ENCODE measurements around the gene CDHR2.
"Not testable (repeated sequence)": the region's sequence is repeated elsewhere in the genome, so short reads cannot be mapped to it uniquely, and the experiment has no call there.

The CDHR2 gene

GRCh38 chr5:176589039-176589769, 40.1 kb downstream of the CDHR2 start:
- no peak for DNase-seq (ENCODE audit: low read depth, low spot score)
- H3K4me3 ChIP-seq (ENCODE audit: low read length) = no peak overlapping the region

- H3K4me3 ChIP-seq (ENCODE audit: low read length) = no peak overlapping the region
- no peak for DNase-seq (ENCODE audit: low read depth, low spot score)
These were observed 41.0 kb downstream of the CDHR2 start for GRCh38 chr5:176590035-176590717.

GRCh38 chr5:176591667-176592066, 42.5 kb downstream of the CDHR2 start:
- H3K4me3 ChIP-seq (ENCODE audit: low read length); DNase-seq (ENCODE audit: low read depth, low spot score): not testable (repeated sequence)

GRCh38 chr5:176592573-176592972, 43.4 kb downstream of the CDHR2 start:
- H3K4me3 ChIP-seq (ENCODE audit: low read length) = no peak overlapping the region
- no peak for DNase-seq (ENCODE audit: low read depth, low spot score)

- H3K4me3 ChIP-seq (ENCODE audit: low read length) = no peak overlapping the region
- no peak for DNase-seq (ENCODE audit: low read depth, low spot score)
These were observed 44.2 kb downstream of the CDHR2 start for GRCh38 chr5:176593273-176593869.

GRCh38 chr5:176594554-176594953, 45.4 kb downstream of the CDHR2 start:
- no peak overlapping the region for H3K4me3 ChIP-seq (ENCODE audit: low read length)
- DNase-seq (ENCODE audit: low read depth, low spot score) = no peak

GRCh38 chr5:176595386-176595943, 46.3 kb downstream of the CDHR2 start:
- no peak overlapping the region for H3K4me3 ChIP-seq (ENCODE audit: low read length)
- no peak for DNase-seq (ENCODE audit: low read depth, low spot score)

- no peak for DNase-seq (ENCODE audit: low read depth, low spot score)
- H3K4me3 ChIP-seq (ENCODE audit: low read length) = peak overlapping the region; percentile 9; the same call in 1 of the 2 replicates
These were observed 47.0 kb downstream of the CDHR2 start for GRCh38 chr5:176596069-176596644.

- DNase-seq (ENCODE audit: low read depth, low spot score) = no peak
- peak overlapping the region; percentile 9; the same call in 1 of the 2 replicates for H3K4me3 ChIP-seq (ENCODE audit: low read length)
These were observed 47.7 kb downstream of the CDHR2 start for GRCh38 chr5:176596689-176597416.

- DNase-seq (ENCODE audit: low read depth, low spot score) = no peak
- no peak overlapping the region for H3K4me3 ChIP-seq (ENCODE audit: low read length)
These were observed 48.6 kb downstream of the CDHR2 start for GRCh38 chr5:176597417-176598389.

- H3K4me3 ChIP-seq (ENCODE audit: low read length); DNase-seq (ENCODE audit: low read depth, low spot score): not testable (repeated sequence)
These were observed 50.7 kb downstream of the CDHR2 start for GRCh38 chr5:176599749-176600430.

GRCh38 chr5:176601901-176602482, 52.9 kb downstream of the CDHR2 start:
- DNase-seq (ENCODE audit: low read depth, low spot score) = no peak

GRCh38 chr5:176603091-176603490, 53.9 kb downstream of the CDHR2 start:
- no peak for DNase-seq (ENCODE audit: low read depth, low spot score)
- H3K4me3 ChIP-seq (ENCODE audit: low read length) = no peak overlapping the region

More at GRCh38 chr5:176601901-176602482, 52.9 kb downstream of the CDHR2 start:
- H3K4me3 ChIP-seq (ENCODE audit: low read length) = no peak overlapping the region

- no peak overlapping the region for H3K4me3 ChIP-seq (ENCODE audit: low read length)
- DNase-seq (ENCODE audit: low read depth, low spot score) = no peak
These were observed 56.9 kb downstream of the CDHR2 start for GRCh38 chr5:176606032-176606431.

- H3K4me3 ChIP-seq (ENCODE audit: low read length) = no peak overlapping the region
- no peak for DNase-seq (ENCODE audit: low read depth, low spot score)
These were observed 57.7 kb downstream of the CDHR2 start for GRCh38 chr5:176606875-176607274.

GRCh38 chr5:176608142-176608705, 59.1 kb downstream of the CDHR2 start:
- no peak for DNase-seq (ENCODE audit: low read depth, low spot score)
- no peak overlapping the region for H3K4me3 ChIP-seq (ENCODE audit: low read length)

Measured in Jurkat, Clone E6-1 (cell line).